Measurements from ENCODE around the gene PIH1D1. TPM values are rescaled to one million over a fixed set of nuclear protein-coding genes. Genes with fewer than 3 reads are reported as not detected.
"Not testable (repeated sequence)": the region's sequence is repeated elsewhere in the genome, so short reads cannot be mapped to it uniquely, and the experiment has no call there.

Gene PIH1D1
- total RNA-seq, 2 experiments from 2014 or later = 80.7 to 84.4 TPM

DNA sequence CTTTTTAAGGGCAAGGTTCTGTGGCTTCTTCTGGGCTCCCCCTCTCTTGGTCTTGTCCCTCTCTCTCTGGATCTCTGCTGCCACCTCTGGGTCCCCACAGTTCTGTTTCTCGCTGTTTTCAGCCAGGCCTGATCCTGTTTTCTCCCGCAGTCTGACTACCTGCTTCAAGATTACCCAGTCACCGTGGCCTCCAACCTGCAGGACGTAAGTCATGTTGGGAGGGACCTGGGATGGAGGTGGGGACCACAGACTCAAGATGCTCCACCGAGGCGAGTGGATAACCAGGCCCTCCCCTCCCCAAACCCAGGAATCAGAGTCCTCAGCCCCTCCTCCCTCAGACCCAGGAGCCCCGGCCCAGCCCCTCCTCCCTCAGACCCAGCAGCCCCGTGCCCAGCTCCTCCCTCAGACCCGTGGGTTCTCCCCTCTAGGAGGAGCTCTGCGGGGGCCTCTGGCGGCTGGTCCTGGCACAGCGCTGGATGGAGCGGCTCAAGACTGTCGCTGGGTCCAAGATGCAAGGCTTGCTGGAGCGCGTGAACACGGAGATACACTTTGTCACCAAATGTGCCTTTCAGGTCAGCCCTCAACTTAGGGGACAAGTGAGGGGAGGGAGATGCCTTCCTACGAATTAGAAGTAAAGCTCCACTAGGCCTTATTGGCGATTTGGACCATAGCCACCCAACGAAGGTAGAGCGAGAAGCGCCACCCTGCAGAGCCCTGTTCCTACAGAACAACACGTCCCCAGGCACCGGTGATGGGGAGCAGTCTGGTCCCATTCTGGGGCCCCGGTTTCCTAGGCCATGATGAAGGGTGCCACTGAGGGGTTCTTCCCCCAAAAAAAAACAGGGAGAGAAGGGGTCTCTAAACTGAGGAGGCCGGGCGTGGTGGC, 24.6 kb upstream of the PIH1D1 start:
- H3K9me3 Mint-ChIP-seq = no peaks in the 10 kb centered on the region
- DNase-seq = peak; percentile 91
- CTCF ChIA-PET = interaction anchor here (0.6 to 2.7 kb wide), 17 partner anchors 8 to 210 kb away, joined by 3 to 17 read pairs (median 4); partner anchors contain the start of genes KASH5, PIH1D1 and RPL13A
- peak overlapping the region; percentile 95 for H3K27ac Mint-ChIP-seq
- peak overlapping the region; percentile 88 for H3K4me3 Mint-ChIP-seq
- H3K36me3 Mint-ChIP-seq (ENCODE audit: low read depth) = peaks cover 9% of the 10 kb centered on the region
- peaks cover 54% of the 10 kb centered on the region for H3K4me1 Mint-ChIP-seq (ENCODE audit: low read depth)
- no peaks in the 10 kb centered on the region for H3K27me3 Mint-ChIP-seq (ENCODE audit: low read depth)
- intact Hi-C loops (cut with micrococcal nuclease) = loop anchor here (1.0 to 2.0 kb wide), 4 partner anchors 11 to 141 kb away; partner anchors contain the start of genes CD37, RPL13A and RPS11

DNA sequence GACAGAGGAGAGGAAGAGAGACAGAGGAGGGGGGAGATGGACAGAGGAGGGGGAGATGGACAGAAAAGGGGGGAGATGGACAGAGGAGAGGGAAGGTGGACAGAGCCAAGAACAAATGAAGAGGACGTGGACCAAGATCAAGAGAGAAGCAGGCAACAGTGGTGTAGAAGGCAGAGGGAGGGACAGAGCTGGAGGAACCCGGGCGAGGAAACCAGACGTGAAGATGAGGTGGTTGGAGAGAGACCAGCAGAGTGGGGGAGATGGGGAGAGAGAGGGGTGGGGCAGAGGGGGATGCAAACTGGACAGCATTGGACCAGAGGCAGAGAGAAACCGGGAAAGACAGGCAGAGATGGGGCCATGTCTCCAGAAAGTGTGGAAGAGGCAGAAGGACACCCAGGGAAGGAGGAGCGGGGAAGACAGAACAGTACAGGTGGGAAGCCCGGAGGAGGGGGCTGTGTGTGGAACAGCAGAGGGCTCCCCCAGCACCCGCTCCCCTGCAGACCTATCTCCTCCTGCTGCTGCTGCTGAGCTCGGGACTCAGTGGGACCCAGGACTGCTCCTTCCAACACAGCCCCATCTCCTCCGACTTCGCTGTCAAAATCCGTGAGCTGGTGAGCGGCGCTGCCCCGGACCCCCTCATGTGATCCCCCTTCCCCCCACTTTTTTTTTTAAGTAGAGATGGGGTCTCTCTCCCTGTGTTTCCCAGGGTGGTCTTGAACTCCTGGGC, 23.7 kb upstream of the PIH1D1 start:
- Mint-ChIP-seq H3K36me3 (ENCODE audit: low read depth) (peaks cover 9% of the 10 kb centered on the region), H3K27ac (peak overlapping the region; percentile 95), H3K9me3 (no peaks in the 10 kb centered on the region), H3K4me3 (peak overlapping the region; percentile 88), H3K27me3 (ENCODE audit: low read depth) (no peaks in the 10 kb centered on the region), H3K4me1 (ENCODE audit: low read depth) (peaks cover 59% of the 10 kb centered on the region)
- CTCF ChIA-PET = interaction anchor here (0.6 to 2.7 kb wide), 12 partner anchors 10 to 203 kb away, joined by 3 to 17 read pairs (median 4); partner anchors contain the start of genes KASH5, PIH1D1 and RPL13A
- DNase-seq = peak; percentile 52
- intact Hi-C loops (cut with micrococcal nuclease) = loop anchor here (2.0 kb wide), 1 partner anchor 141 kb away; the partner anchor contains the start of gene CD37

DNA sequence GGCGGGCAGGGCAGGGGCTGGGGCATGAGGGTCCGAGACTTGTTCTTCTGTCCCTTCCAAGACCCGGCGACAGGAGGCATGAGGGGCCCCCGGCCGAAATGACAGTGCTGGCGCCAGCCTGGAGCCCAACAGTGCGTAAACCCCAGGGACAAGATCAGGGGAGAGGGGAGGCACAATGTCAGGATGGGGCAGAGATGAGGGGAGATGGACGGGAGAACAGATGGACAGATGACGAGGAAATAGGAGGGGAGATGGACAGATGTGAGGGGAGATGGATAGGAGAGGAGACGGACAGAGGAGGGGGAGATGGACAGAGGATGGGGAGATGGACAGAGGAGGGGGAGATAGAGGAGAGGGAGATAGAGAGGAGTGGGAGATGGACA, 22.9 kb upstream of the PIH1D1 start:
- Mint-ChIP-seq H3K36me3 (ENCODE audit: low read depth) (peaks cover 9% of the 10 kb centered on the region), H3K27me3 (ENCODE audit: low read depth) (no peaks in the 10 kb centered on the region), H3K9me3 (no peaks in the 10 kb centered on the region), H3K4me1 (ENCODE audit: low read depth) (peaks cover 61% of the 10 kb centered on the region), H3K4me3 (peak overlapping the region; percentile 88), H3K27ac (peak overlapping the region; percentile 95)
- CTCF ChIA-PET = interaction anchor here (0.6 kb wide), 2 partner anchors 72 to 153 kb away, joined by 4 read pairs; no protein-coding TSS in a partner anchor
- intact Hi-C loops (cut with micrococcal nuclease) = loop anchor here (1.0 to 2.0 kb wide), 5 partner anchors 31 to 204 kb away; partner anchors contain the start of gene CD37
- DNase-seq = no peak

DNA sequence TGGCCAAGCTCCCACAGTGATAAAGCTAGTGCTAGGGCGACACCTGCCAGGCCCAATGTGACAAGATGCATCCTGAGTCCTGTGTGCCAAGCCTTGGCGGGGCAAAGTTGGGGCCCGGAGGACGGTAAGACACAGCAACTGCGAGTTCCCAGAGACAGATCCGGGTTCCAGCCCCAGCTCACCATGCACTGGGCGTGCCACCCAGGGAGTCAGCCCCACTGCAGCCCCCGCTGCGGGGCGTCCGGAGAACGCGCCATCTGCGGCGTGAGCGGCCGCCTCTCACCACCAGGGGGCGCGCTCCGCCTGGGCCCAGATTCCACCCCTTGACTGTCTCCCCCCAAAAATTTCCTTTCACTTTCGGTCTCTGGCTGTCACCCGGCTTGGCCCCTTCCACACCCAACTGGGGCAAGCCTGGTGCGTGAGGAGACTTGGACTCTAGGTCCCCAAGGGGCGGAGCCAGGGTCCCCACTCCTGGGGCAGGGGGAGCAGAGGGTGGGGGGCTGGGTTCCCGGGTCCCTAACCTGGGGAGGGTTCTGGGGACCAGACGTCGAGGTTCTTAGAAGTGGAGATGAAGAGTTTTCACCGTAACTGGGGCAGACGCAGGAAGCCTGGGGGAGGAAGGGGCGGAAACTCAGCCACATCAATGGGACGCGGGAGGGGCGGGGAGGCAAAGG, 22.4 kb upstream of the PIH1D1 start, which contains the start of gene FLT3LG:
TSS of gene FLT3LG (plus strand) at position 348 of the 674 bp plus-strand sequence. CDS start 425 bp downstream, outside the sequence.
- H3K4me1 Mint-ChIP-seq (ENCODE audit: low read depth) = peaks cover 65% of the 10 kb centered on the region
- H3K36me3 Mint-ChIP-seq (ENCODE audit: low read depth) = peaks cover 11% of the 10 kb centered on the region
- DNase-seq = peak; percentile 89
- peak within 1 kb of the TSS; percentile 95 for H3K27ac Mint-ChIP-seq
- CTCF ChIA-PET = interaction anchor here (0.6 to 2.2 kb wide), 22 partner anchors 14 to 502 kb away, joined by 3 to 13 read pairs (median 4); partner anchors contain the start of genes ALDH16A1, CD37, PIH1D1 and PRRG2
- peak within 1 kb of the TSS; percentile 88 for H3K4me3 Mint-ChIP-seq
- no peaks in the 10 kb centered on the region for H3K9me3 Mint-ChIP-seq
- intact Hi-C loops (cut with micrococcal nuclease) = loop anchor here (1.0 to 2.0 kb wide), 6 partner anchors 31 to 248 kb away; partner anchors contain the start of gene CD37
- no peaks in the 10 kb centered on the region for H3K27me3 Mint-ChIP-seq (ENCODE audit: low read depth)

DNA sequence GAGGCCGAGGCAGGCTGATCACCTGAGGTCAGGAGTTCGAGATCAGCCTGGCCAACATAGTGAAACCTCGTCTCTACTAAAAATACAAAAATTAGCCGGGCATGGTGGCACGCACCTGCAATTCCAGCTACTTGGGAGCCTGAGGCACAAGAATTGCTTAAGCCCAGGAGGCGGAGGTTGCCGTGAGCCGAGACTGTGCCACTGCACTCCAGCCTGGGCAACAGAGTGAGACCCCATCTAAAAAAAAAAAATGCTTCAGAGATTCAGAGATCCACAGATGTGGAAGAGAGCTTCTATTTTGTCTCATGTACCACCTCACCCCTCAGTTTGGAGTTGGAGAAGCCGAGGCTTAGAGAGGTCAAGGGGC, 21.9 kb upstream of the PIH1D1 start:
- intact Hi-C loops (cut with micrococcal nuclease) = loop anchor here (1.0 kb wide), 1 partner anchor 247 kb away; no protein-coding TSS in a partner anchor
- H3K27me3 Mint-ChIP-seq (ENCODE audit: low read depth); DNase-seq; H3K9me3 Mint-ChIP-seq: not testable (repeated sequence)
- CTCF ChIA-PET = interaction anchor here (0.6 to 2.2 kb wide), 23 partner anchors 14 to 502 kb away, joined by 3 to 13 read pairs (median 4); partner anchors contain the start of genes ALDH16A1, CD37, PIH1D1 and PRRG2
- peaks cover 12% of the 10 kb centered on the region for H3K36me3 Mint-ChIP-seq (ENCODE audit: low read depth)
- peak overlapping the region; percentile 88 for H3K4me3 Mint-ChIP-seq
- H3K27ac Mint-ChIP-seq = peak overlapping the region; percentile 95
- H3K4me1 Mint-ChIP-seq (ENCODE audit: low read depth) = peaks cover 68% of the 10 kb centered on the region

DNA sequence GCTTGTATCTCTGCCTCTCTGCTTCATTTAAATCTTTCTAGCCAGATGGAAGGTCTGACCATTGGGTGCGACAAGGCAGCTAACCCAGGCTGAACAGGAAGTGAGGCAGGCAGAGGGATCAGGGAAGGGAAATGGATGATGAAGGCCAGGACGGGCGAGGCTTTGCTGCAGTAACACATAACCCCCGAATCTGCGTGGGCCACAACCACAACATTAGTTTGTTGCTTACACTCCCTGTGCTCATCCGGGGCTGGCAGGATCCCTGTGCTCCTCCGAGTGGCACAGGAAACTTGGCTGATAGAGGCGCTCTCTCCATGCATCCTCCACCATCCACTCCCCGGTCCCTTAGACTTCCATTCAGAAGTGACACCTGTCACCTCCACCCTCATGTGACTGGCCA, 21.3 kb upstream of the PIH1D1 start:
- DNase-seq = peak; percentile 37
- intact Hi-C loops (cut with micrococcal nuclease) = loop anchor here (1.0 kb wide), 1 partner anchor 247 kb away; no protein-coding TSS in a partner anchor

DNA sequence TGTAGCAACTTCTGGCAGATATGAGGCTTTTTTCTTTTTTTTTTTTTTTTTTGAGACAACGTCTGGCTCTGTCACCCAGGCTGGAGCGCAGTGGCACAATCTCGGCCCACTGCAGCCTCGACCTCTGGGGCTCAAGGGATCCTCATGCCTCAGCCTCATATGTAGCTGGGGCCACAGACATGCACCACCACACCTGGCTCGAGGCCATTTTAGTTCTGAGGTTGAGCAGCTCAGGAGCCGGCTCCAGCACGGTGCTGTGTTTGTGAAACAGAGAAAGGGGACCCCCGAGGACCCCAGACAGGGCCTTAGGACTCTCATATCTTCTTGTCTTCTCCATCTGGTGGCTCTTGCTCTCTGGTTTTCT, 19.0 kb upstream of the PIH1D1 start:
- intact Hi-C loops (cut with micrococcal nuclease) = loop anchor here (1.0 to 2.0 kb wide), 5 partner anchors 17 to 204 kb away; partner anchors contain the start of genes ALDH16A1 and KASH5
- Mint-ChIP-seq H3K9me3 (no peaks in the 10 kb centered on the region), H3K4me1 (ENCODE audit: low read depth) (peaks cover 52% of the 10 kb centered on the region), H3K27ac (peak overlapping the region; percentile 84), H3K4me3 (peak overlapping the region; percentile 29), H3K36me3 (ENCODE audit: low read depth) (peaks cover 7% of the 10 kb centered on the region), H3K27me3 (ENCODE audit: low read depth) (no peaks in the 10 kb centered on the region)
- CTCF ChIA-PET = interaction anchor here (0.7 to 2.7 kb wide), 16 partner anchors 8 to 357 kb away, joined by 3 to 18 read pairs (median 4); partner anchors contain the start of genes ALDH16A1, LIN7B, PIH1D1 and PTH2
- no peak for DNase-seq

More for the DNA sequence above, 21.3 kb upstream of the PIH1D1 start:
- Mint-ChIP-seq H3K27me3 (ENCODE audit: low read depth) (no peaks in the 10 kb centered on the region), H3K9me3 (no peaks in the 10 kb centered on the region), H3K36me3 (ENCODE audit: low read depth) (peaks cover 12% of the 10 kb centered on the region), H3K4me1 (ENCODE audit: low read depth) (peaks cover 69% of the 10 kb centered on the region), H3K27ac (peak overlapping the region; percentile 95), H3K4me3 (peak overlapping the region; percentile 88)
- CTCF ChIA-PET = interaction anchor here (0.5 to 2.2 kb wide), 22 partner anchors 12 to 207 kb away, joined by 3 to 13 read pairs (median 4); partner anchors contain the start of genes ALDH16A1, PIH1D1 and PRRG2

DNA sequence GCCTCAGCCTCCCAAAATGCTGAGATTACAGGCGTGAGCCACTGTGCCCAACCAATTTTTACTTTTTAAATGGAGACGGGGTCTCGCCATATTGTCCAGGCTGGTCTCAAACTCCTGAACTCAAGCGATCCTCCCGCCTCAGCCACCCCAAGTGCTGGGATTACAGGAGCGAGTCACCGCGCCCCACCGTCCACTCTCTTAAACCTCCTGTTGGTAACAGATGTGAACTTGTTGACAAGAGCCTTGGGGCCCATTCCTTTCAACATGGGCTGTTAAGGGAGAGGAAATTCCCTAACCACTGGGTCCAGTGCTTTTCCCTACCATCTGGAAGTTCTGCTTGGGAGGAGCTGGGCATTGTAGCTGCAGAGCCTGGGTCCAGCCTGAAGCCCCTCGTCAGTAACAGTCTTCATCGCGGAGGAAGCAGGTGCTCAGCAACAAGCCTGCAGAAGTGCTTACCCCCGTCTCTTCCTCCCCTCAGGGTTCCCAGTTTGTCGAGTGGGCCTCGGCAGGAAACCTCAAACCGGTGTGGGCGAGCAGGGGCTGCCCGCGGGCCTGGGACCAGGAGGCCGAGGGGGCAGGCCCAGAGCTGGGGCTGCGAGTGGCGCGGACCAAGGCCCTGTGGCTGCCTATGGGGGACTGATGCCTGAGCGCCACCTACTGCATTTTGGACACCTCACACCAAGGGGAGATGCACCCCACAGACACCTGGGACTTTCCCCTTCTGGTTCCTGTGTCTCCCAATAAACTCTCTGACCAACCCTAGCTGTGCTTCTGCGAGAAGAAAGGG, 18.4 kb upstream of the PIH1D1 start:
- peak; percentile 90 for DNase-seq
- Mint-ChIP-seq H3K27ac (peak overlapping the region; percentile 84), H3K4me1 (ENCODE audit: low read depth) (peaks cover 51% of the 10 kb centered on the region), H3K4me3 (peak overlapping the region; percentile 29), H3K9me3 (no peaks in the 10 kb centered on the region), H3K36me3 (ENCODE audit: low read depth) (peaks cover 7% of the 10 kb centered on the region), H3K27me3 (ENCODE audit: low read depth) (no peaks in the 10 kb centered on the region)
- intact Hi-C loops (cut with micrococcal nuclease) = loop anchor here (1.0 to 2.0 kb wide), 6 partner anchors 17 to 244 kb away; partner anchors contain the start of genes ALDH16A1 and KASH5
- CTCF ChIA-PET = interaction anchor here (0.8 to 2.7 kb wide), 16 partner anchors 9 to 356 kb away, joined by 3 to 18 read pairs (median 4); partner anchors contain the start of genes ALDH16A1, LIN7B, PIH1D1 and PTH2

DNA sequence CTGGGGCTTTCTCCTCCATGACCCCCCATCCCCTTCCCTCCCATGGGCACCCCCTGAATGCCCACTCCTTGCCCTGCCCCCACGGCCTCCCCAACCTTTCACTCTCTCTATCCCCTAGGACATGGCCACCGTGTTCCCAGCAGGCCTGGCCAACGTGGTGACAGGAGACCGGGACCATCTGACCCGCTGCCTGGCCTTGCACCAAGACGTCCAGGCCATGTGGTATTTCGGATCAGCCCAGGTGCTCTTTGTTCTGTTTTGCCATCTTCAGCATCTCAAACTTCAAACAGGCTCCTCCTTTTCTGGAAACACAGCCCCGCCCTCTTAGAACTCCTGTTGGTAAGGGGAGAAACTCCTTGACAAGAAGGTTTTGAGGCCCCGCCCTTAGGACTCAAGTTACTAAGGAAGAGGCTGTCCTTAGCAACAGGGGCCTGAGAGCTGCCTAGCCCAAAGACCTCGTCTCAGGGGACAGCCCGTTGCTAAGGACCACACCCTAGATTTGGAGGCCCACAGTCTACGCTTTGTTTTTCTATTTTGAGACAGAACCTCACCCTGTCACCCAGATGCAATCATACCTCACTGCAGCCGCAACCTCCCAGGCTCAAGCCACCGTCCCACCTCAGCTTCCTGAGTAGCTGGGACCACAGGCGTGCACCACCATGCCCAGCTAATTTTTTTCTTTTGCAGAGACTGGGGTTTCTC, 17.3 kb upstream of the PIH1D1 start:
- intact Hi-C loops (cut with micrococcal nuclease) = loop anchor here (1.0 kb wide), 1 partner anchor 243 kb away; no protein-coding TSS in a partner anchor
- peaks cover 48% of the 10 kb centered on the region for H3K4me1 Mint-ChIP-seq (ENCODE audit: low read depth)
- CTCF ChIA-PET = interaction anchor here (0.6 to 2.7 kb wide), 5 partner anchors 10 to 167 kb away, joined by 3 to 18 read pairs (median 5); no protein-coding TSS in a partner anchor
- peak; percentile 90 for DNase-seq
- H3K9me3 Mint-ChIP-seq = no peaks in the 10 kb centered on the region
- H3K27ac Mint-ChIP-seq = peak overlapping the region; percentile 96
- H3K36me3 Mint-ChIP-seq (ENCODE audit: low read depth) = peaks cover 7% of the 10 kb centered on the region
- peak overlapping the region; percentile 43 for H3K4me3 Mint-ChIP-seq
- no peaks in the 10 kb centered on the region for H3K27me3 Mint-ChIP-seq (ENCODE audit: low read depth)

DNA sequence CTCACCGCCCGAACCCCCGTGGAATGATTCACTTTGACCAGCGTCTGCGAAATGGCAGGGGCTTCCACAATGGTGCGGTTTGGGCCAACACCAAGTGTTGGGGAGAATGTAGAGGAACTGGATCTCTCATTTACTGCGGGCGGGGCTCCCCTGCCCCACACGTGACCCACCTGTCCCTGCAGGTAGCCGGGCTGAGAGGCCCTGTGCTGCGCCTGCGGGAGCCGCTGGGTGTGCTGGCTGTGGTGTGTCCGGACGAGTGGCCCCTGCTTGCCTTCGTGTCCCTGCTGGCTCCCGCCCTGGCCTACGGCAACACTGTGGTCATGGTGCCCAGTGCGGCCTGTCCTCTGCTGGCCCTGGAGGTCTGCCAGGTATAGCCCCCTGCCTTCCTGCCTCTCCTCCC, 16.6 kb upstream of the PIH1D1 start:
- Mint-ChIP-seq H3K4me3 (no peak overlapping the region), H3K9me3 (no peaks in the 10 kb centered on the region), H3K27me3 (ENCODE audit: low read depth) (no peaks in the 10 kb centered on the region), H3K27ac (no peak overlapping the region), H3K4me1 (ENCODE audit: low read depth) (peaks cover 42% of the 10 kb centered on the region), H3K36me3 (ENCODE audit: low read depth) (peaks cover 7% of the 10 kb centered on the region)
- CTCF ChIA-PET = interaction anchor here (0.6 to 0.7 kb wide), 2 partner anchors 55 to 92 kb away, joined by 3 read pairs; no protein-coding TSS in a partner anchor
- intact Hi-C loops (cut with micrococcal nuclease) = no loop called here
- no peak for DNase-seq
